Epithelial cell of proximal tubule (primary cell): ENCODE data around the gene HLA-DQB1. TPM values are rescaled to one million over a fixed set of nuclear protein-coding genes. Genes with fewer than 3 reads are reported as not detected.

Experiments
- DNase-seq: peaks from one replicate; pipeline ENCODE4 v3.0.0-alpha.2; 2011; ENCODE audit warnings: low read depth
- H3K4me3 ChIP-seq: 2 replicates; pipeline ENCODE4 v1.5.1; 2011; ENCODE audit warnings: low read depth, mild to moderate bottlenecking, low read length
- CTCF ChIP-seq: conservative IDR thresholded peaks from 2 replicates; pipeline ENCODE4 v1.5.1; 2012; ENCODE audit warnings: low read depth, mild to moderate bottlenecking, low read length
- total RNA-seq: library from RNA; depleted of rRNA; stranded (reverse); fragments of >200 nt; gene quantifications from 2 replicates; pipeline ENCODE4 v1.2.3, GENCODE V29; 2015

Gene HLA-DQB1
- total RNA-seq, 1 donor from 2014 or later = 0.58 TPM

- TF ChIP-seq CTCF = no peak
- no peak for DNase-seq
- H3K4me3 ChIP-seq = no peak overlapping the region
Observed at GRCh38 chr6:32669893-32670292, 3.4 kb upstream of the HLA-DQB1 start.

DNA sequence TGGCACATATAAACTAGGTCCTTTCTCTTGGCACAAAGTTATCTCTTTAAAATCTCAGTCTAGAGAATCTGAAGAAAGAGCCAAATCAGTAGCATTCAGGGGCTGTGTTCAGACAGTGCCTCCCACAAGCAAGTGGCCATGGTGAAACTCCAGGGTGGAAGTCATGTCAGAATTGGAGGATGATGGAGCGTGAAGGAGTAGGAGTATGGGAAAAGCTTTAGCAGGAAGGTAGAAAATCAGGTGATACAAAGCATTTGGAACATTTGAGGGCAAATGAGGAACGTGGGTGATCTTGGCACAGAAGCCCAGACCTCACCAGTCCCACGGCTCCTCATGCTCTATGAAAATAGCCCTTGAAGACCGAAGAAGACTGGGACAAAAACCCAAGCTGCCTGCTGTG is 2.8 kb upstream of the HLA-DQB1 start:
- no peak for TF ChIP-seq CTCF
- H3K4me3 ChIP-seq = no peak overlapping the region
- DNase-seq = no peak

- no peak for TF ChIP-seq CTCF
- no peak overlapping the region for H3K4me3 ChIP-seq
- peak; percentile 93 for DNase-seq
Observed at GRCh38 chr6:32668226-32668747, 1.8 kb upstream of the HLA-DQB1 start.

- no peak overlapping the region for H3K4me3 ChIP-seq
- no peak for TF ChIP-seq CTCF
- DNase-seq = no peak
Observed at GRCh38 chr6:32665661-32666060, 796 bp downstream of the HLA-DQB1 start.

- no peak for DNase-seq
- H3K4me3 ChIP-seq = peak overlapping the region; percentile 24
- no peak for TF ChIP-seq CTCF
Observed at GRCh38 chr6:32664827-32665362, 1.6 kb downstream of the HLA-DQB1 start.

DNA sequence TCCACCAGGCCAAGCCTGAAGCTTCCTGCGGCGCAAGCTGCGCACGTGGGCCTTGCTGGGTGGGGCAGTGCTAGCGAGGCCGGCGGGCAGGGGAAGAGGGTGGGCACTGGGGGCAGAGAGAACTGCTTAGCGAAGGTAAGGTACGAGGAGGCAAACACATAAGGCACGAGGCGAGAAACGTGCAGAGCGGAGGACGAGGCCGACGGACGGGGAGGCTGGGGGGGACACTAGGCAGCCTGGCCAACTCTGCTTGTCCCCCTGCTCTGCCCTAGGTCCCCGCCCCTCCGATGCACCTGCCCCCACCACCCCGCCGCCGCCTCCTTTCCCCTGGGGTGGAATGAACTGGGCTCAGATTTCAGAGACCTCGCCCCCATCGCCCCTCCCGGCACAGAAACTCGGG is 2.1 kb downstream of the HLA-DQB1 start:
- TF ChIP-seq CTCF = no peak
- no peak overlapping the region for H3K4me3 ChIP-seq
- no peak for DNase-seq

GRCh38 chr6:32662836-32663235 is 3.6 kb downstream of the HLA-DQB1 start:
- no peak for DNase-seq

More at GRCh38 chr6:32662836-32663235, 3.6 kb downstream of the HLA-DQB1 start:
- TF ChIP-seq CTCF = no peak
- H3K4me3 ChIP-seq = no peak overlapping the region
